Fibroblast of villous mesenchyme (primary cell): Measurements from ENCODE around the gene PICALM. TPM values are rescaled to one million over a fixed set of nuclear protein-coding genes. Genes with fewer than 3 reads are reported as not detected.
A peak's percentile ranks its signal among the peaks of the same experiment; 100 is the strongest.
"Not testable (repeated sequence)": the region's sequence is repeated elsewhere in the genome, so short reads cannot be mapped to it uniquely, and the experiment has no call there.

ENCODE experiments used
- DNase-seq: peaks from one replicate; pipeline ENCODE4 v3.0.0-alpha.2; 2010; ENCODE audit warnings: low read depth
- H3K4me3 ChIP-seq: 2 replicates; pipeline ENCODE4 v1.5.1; 2011; ENCODE audit warnings: low read depth, mild to moderate bottlenecking, low read length
- CTCF ChIP-seq: IDR thresholded peaks from 2 replicates; pipeline ENCODE4 v1.5.1; 2012; ENCODE audit warnings: low read depth, mild to moderate bottlenecking, low read length; ENCODE audit not compliant: insufficient read depth
- total RNA-seq: library from RNA; depleted of rRNA; stranded (reverse); fragments of >200 nt; gene quantifications from 2 replicates; pipeline ENCODE4 v1.2.3, GENCODE V29; 2012

The PICALM gene
- total RNA-seq, 1 donor, result 388 TPM

GRCh38 chr11:85955531-85955930 is 113.4 kb downstream of the PICALM start:
- TF ChIP-seq CTCF, result no peak
- DNase-seq, result peak; percentile 69
- H3K4me3 ChIP-seq, result no peak overlapping the region

DNA sequence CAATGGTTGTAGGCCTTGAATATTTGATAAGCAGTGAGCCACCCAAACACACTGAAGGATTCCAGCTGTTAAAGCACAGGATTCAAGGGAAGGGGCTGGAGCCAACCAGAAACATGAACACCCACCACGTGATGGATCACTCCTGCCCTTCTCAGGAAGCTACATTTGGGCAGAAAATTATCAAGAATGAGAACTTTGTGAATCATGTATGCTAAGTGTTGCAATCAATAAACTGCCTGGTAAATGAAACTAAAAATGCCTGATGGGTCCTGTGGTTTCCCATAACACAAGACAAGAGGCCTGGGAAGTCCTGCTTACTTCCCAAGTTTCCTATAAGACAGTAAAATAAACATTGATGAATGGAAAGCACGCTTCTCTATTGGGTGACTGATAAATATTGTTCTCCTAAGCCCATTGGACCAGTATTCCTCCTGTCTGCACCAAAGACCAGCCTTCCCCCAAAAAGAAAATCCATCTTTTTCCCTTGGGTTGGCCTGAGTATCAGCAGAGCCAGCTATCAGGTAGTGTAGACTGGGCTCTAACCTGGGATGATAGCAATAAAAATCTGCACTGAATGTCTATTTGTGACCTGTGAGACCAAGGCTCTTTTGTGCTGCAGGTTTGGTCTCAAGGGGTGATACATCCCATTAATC is 115.3 kb downstream of the PICALM start:
- H3K4me3 ChIP-seq, result no peak overlapping the region
- TF ChIP-seq CTCF, result no peak
- DNase-seq, result peak; percentile 91

GRCh38 chr11:85952108-85952485 is 116.8 kb downstream of the PICALM start:
- not testable (repeated sequence) for H3K4me3 ChIP-seq, DNase-seq

GRCh38 chr11:85951428-85952107 is 117.3 kb downstream of the PICALM start:
- DNase-seq, result no peak
- no peak for TF ChIP-seq CTCF
- H3K4me3 ChIP-seq, result no peak overlapping the region

DNA sequence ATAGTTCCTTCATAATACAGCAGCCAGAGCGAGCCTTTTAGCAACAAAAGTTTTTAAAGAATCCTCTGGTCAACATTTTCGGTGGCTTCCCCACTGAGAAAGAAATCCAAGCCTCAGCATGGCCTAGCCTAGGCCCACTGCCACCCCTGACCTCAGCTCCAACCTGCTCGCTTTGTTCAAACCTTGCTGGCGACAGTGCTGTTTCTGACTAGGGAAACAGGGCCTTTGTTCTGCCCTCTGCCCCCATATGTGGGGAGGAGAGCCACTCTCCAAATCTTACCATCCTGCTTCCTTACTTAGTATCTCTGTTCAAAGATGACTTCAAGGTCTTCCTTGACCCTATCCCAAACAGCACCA is 117.9 kb downstream of the PICALM start:
- TF ChIP-seq CTCF, result no peak
- H3K4me3 ChIP-seq, result no peak overlapping the region
- DNase-seq, result no peak

DNA sequence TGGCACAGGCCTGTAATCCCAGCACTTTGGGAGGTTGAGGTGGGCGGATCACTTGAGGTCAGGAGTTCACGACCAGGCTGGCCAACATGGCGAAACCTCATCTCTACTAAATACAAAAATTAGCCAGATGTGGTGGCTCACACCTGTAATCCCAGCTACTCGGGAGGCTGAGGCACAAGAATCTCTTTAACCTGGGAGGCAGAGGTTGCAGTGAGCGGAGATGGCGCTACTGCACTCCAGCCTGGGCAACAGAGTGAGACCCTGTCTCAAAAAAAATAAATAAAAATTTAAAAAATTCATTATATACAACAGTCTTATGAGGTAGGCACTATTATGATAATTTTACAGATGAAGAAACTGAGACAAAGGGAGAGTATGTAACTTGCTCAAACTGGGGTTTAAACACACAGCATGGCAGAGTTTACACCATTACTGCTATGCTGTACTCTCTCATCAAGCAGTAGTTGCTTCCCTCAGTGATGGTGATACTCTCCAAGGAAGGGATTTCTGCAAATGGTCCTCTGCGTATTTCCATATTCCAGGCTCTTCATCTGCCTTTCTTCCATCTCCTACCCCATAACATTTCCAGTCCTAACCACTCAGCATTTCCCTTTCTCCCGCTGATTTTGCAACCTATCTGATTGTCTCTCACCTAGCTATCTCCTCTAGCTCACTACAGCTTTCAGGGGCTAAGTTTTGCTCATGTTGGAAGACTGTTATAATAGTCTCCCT is 118.4 kb downstream of the PICALM start:
- no peak for TF ChIP-seq CTCF
- no peak overlapping the region for H3K4me3 ChIP-seq
- no peak for DNase-seq

- no peak overlapping the region for H3K4me3 ChIP-seq
- DNase-seq, result no peak
- no peak for TF ChIP-seq CTCF
Observed at GRCh38 chr11:85949798-85950197, 119.1 kb downstream of the PICALM start.
